ENCODE measurements around the gene FBN1.

Gene FBN1

GRCh38 chr15:48578965-48579364 lies 66.5 kb downstream of the FBN1 start:
- no peak for DNase-seq

GRCh38 chr15:48577469-48577868 lies 68.0 kb downstream of the FBN1 start:
- peak; percentile 32 for DNase-seq

- DNase-seq = no peak
Observed at GRCh38 chr15:48574187-48574586, 71.3 kb downstream of the FBN1 start.

GRCh38 chr15:48573780-48574179 lies 71.7 kb downstream of the FBN1 start:
- DNase-seq = no peak

- DNase-seq = no peak
Observed at GRCh38 chr15:48572823-48573222, 72.7 kb downstream of the FBN1 start.

GRCh38 chr15:48571510-48571909 lies 74.0 kb downstream of the FBN1 start:
- DNase-seq = no peak

- DNase-seq = no peak
Observed at GRCh38 chr15:48570822-48571221, 74.7 kb downstream of the FBN1 start.

- DNase-seq = no peak
Observed at GRCh38 chr15:48569591-48570302, 75.8 kb downstream of the FBN1 start.

- no peak for DNase-seq
Observed at GRCh38 chr15:48566668-48567067, 78.8 kb downstream of the FBN1 start.

- DNase-seq = no peak
Observed at GRCh38 chr15:48565560-48566482, 79.7 kb downstream of the FBN1 start.

GRCh38 chr15:48564690-48565089 lies 80.8 kb downstream of the FBN1 start:
- DNase-seq = no peak

GRCh38 chr15:48563934-48564333 lies 81.6 kb downstream of the FBN1 start:
- no peak for DNase-seq

- DNase-seq = no peak
Observed at GRCh38 chr15:48560321-48561051, 85.0 kb downstream of the FBN1 start.

GRCh38 chr15:48559285-48559684 lies 86.2 kb downstream of the FBN1 start:
- DNase-seq = no peak

- DNase-seq = no peak
Observed at GRCh38 chr15:48558226-48558625, 87.3 kb downstream of the FBN1 start.

GRCh38 chr15:48557335-48557734 lies 88.2 kb downstream of the FBN1 start:
- DNase-seq = no peak

GRCh38 chr15:48556159-48556897 lies 89.2 kb downstream of the FBN1 start:
- no peak for DNase-seq

- no peak for DNase-seq
Observed at GRCh38 chr15:48555241-48555881, 90.1 kb downstream of the FBN1 start.

GRCh38 chr15:48554112-48554511 lies 91.4 kb downstream of the FBN1 start:
- DNase-seq = no peak

- DNase-seq = no peak
Observed at GRCh38 chr15:48553559-48553958, 92.0 kb downstream of the FBN1 start.

GRCh38 chr15:48550822-48551525 lies 94.5 kb downstream of the FBN1 start:
- DNase-seq = no peak

- no peak for DNase-seq
Observed at GRCh38 chr15:48548455-48548854, 97.1 kb downstream of the FBN1 start.
